ENCODE results near the gene XRCC5.

XRCC5 gene

GRCh38 chr2:216229277-216229914, 120.2 kb downstream of the XRCC5 start:
- no peak for DNase-seq (ENCODE audit: low read depth, low spot score)

- DNase-seq (ENCODE audit: low read depth, low spot score): no peak
Measured at GRCh38 chr2:216231867-216232266, 122.7 kb downstream of the XRCC5 start.

DNA sequence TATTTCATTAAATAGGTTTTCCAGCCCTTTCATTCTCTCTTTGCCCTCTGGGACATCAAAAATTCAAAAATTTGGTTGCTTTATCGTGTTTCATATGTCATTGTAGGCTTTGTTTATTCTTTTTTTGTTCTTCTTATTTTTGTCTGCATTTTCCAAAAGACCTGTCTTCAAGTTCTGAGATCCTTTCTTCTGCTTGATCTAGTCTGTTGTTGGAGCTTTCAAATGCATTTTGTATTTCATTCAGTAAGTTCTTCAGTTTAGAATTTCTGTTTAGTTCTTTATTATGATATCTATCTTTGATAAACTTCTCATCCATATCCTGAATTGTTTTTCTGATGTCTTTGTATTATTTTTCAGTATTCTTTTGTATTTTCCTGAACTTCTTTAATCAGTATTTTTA, 123.6 kb downstream of the XRCC5 start:
- DNase-seq (ENCODE audit: low read depth, low spot score): no peak

- DNase-seq (ENCODE audit: low read depth, low spot score): no peak
Measured at GRCh38 chr2:216233281-216233995, 124.3 kb downstream of the XRCC5 start.

- no peak for DNase-seq (ENCODE audit: low read depth, low spot score)
Measured at GRCh38 chr2:216234106-216234505, 125.0 kb downstream of the XRCC5 start.

DNA sequence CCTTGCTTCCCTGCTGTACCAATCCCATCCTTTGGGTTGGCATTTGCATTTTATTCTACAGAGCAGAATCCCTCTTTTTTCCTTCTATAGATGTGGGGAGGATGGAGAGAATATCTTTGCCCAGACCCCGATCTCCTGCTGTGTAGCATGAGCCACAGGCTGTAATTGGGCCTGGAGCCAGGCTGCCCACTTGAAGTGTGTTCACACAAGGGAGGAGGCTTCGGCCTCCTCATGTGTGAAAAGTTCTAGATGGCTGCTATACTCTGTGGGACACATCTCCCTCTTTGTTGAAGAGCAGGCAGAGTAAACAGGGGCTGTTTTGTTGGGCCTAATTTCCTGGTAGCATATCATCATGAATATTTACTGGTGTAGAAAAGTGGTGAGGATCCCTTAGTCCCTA, 126.3 kb downstream of the XRCC5 start:
- no peak for DNase-seq (ENCODE audit: low read depth, low spot score)

GRCh38 chr2:216235896-216236295, 126.7 kb downstream of the XRCC5 start:
- DNase-seq (ENCODE audit: low read depth, low spot score): no peak

- DNase-seq (ENCODE audit: low read depth, low spot score): no peak
Measured at GRCh38 chr2:216236486-216236885, 127.3 kb downstream of the XRCC5 start.

- no peak for DNase-seq (ENCODE audit: low read depth, low spot score)
Measured at GRCh38 chr2:216242365-216242764, 133.2 kb downstream of the XRCC5 start.

GRCh38 chr2:216243026-216243425, 133.9 kb downstream of the XRCC5 start:
- no peak for DNase-seq (ENCODE audit: low read depth, low spot score)

GRCh38 chr2:216245391-216245975, 136.3 kb downstream of the XRCC5 start:
- DNase-seq (ENCODE audit: low read depth, low spot score): no peak

GRCh38 chr2:216246766-216247165, 137.6 kb downstream of the XRCC5 start:
- no peak for DNase-seq (ENCODE audit: low read depth, low spot score)
